ENCODE results near the gene PDE4D.

DNA sequence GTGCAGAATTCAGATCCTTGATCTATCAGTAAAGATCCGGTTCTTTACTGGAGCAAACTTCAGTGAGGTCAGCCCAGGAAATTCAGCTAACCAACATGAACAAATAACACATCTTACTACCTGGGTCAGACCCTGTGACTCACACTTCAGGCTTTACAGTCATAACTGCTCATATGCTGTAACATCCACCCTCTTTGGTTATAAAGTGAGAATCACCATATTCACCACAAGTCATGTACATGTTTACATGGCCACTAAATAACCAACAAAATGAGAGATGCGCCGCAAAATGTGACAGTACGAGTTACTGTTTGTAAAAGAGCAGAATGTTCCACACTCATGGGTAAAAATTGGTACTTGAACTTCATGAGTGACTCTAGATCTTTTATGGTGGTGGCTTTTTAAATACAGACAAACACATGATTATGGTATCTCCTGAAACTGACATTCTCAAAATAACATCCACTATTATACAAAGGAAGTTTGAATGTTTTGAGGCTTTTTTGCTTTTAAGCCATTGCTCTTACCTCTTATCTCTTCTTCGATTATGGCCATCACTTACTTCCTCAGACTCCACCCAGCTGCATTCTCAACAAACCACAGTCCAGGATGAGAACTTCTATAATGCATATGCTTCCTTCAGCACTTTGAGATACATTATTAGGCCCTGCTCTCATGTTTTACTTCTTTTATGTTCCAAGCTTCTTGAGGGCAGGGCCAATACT lies 794.1 kb downstream of the PDE4D start:
- TF ChIP-seq EZH2 (IDR thresholded peaks at IDR 0.05; ENCODE audit: borderline replicate concordance, low read depth, low read length, poor library complexity, severe bottlenecking), result no peak
- TF ChIP-seq, protein P1, sequence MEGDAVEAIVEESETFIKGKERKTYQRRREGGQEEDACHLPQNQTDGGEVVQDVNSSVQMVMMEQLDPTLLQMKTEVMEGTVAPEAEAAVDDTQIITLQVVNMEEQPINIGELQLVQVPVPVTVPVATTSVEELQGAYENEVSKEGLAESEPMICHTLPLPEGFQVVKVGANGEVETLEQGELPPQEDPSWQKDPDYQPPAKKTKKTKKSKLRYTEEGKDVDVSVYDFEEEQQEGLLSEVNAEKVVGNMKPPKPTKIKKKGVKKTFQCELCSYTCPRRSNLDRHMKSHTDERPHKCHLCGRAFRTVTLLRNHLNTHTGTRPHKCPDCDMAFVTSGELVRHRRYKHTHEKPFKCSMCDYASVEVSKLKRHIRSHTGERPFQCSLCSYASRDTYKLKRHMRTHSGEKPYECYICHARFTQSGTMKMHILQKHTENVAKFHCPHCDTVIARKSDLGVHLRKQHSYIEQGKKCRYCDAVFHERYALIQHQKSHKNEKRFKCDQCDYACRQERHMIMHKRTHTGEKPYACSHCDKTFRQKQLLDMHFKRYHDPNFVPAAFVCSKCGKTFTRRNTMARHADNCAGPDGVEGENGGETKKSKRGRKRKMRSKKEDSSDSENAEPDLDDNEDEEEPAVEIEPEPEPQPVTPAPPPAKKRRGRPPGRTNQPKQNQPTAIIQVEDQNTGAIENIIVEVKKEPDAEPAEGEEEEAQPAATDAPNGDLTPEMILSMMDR (conservative IDR thresholded peaks at IDR 0.05; ENCODE audit: low read depth, low read length), result no peak
